GM12872 (cell line): ENCODE data around the gene MYZAP.

Source experiments
- CTCF ChIP-seq: IDR thresholded peaks from 3 replicates; pipeline ENCODE4 v1.5.1; 2011; ENCODE audit warnings: low read depth, mild to moderate bottlenecking, low read length, moderate library complexity; ENCODE audit not compliant: insufficient read depth

Gene MYZAP

GRCh38 chr15:57592836-57593420 lies 1.2 kb downstream of the MYZAP start:
- no peak for TF ChIP-seq CTCF

- TF ChIP-seq CTCF, result no peak
Observed at GRCh38 chr15:57594479-57594878, 2.8 kb downstream of the MYZAP start.

GRCh38 chr15:57595011-57595866 lies 3.5 kb downstream of the MYZAP start:
- no peak for TF ChIP-seq CTCF

- no peak for TF ChIP-seq CTCF
Observed at GRCh38 chr15:57596301-57596855, 4.7 kb downstream of the MYZAP start.

- TF ChIP-seq CTCF, result no peak
Observed at GRCh38 chr15:57596978-57597377, 5.3 kb downstream of the MYZAP start.

- TF ChIP-seq CTCF, result no peak
Observed at GRCh38 chr15:57597431-57597830, 5.7 kb downstream of the MYZAP start.

- TF ChIP-seq CTCF, result no peak
Observed at GRCh38 chr15:57598346-57598745, 6.6 kb downstream of the MYZAP start.
